WTC11 (cell line): Measurements from ENCODE around the gene DMBX1. TPM values are rescaled to one million over a fixed set of nuclear protein-coding genes. Genes with fewer than 3 reads are reported as not detected.
A peak's percentile ranks its signal among the peaks of the same experiment; 100 is the strongest.

Source experiments
- ATAC-seq: fragments of 200-7000 bp; cut with Tn5 transposase; 2 replicates; pipeline ENCODE4 v1.10.0; 2021; ENCODE audit warnings: mild to moderate bottlenecking, moderate library complexity
- CTCF ChIA-PET: fragments of 300-600 bp; sonication (Branson Sonifier 250); formaldehyde crosslinking; loops from one replicate; lab custom pipeline; 2021; ENCODE audit warnings: antibody characterized with exemption; lab: Charles Lee
- POLR2A ChIA-PET: fragments of 350-600 bp; sonication (Branson Sonifier 250); formaldehyde crosslinking; loops from one replicate; lab custom pipeline; 2021; ENCODE audit warnings: antibody characterized with exemption; lab: Charles Lee
- DNase-seq: peaks from one replicate; pipeline ENCODE4 v3.0.0; 2021; ENCODE audit warnings: low spot score
- H3K27ac Mint-ChIP-seq: 2 replicates; pipeline ENCODE4 v1.8.0; 2021; ENCODE audit warnings: mixed read lengths
- H3K27me3 Mint-ChIP-seq: 2 replicates; pipeline ENCODE4 v1.8.0; 2021; ENCODE audit warnings: low read depth, mild to moderate bottlenecking, moderate library complexity, mixed read lengths
- H3K36me3 Mint-ChIP-seq: 2 replicates; pipeline ENCODE4 v1.8.0; 2021; ENCODE audit warnings: mixed read lengths
- H3K4me1 Mint-ChIP-seq: 2 replicates; pipeline ENCODE4 v1.8.0; 2022; ENCODE audit warnings: mixed read lengths
- H3K4me3 Mint-ChIP-seq: 2 replicates; pipeline ENCODE4 v1.8.0; 2021; ENCODE audit warnings: mild to moderate bottlenecking, moderate library complexity, mixed read lengths
- H3K9me3 Mint-ChIP-seq: 2 replicates; pipeline ENCODE4 v1.8.0; 2021; ENCODE audit warnings: mixed read lengths
- CBFB ChIP-seq: sonication (generic); formaldehyde crosslinking; IDR thresholded peaks from 2 replicates; pipeline ENCODE4 v1.8.1; 2022; ENCODE audit warnings: mild to moderate bottlenecking, low read depth, missing genetic modification reagents
- ETV6 ChIP-seq: sonication (generic); formaldehyde crosslinking; IDR thresholded peaks from 2 replicates; pipeline ENCODE4 v1.8.1; 2022; ENCODE audit warnings: mild to moderate bottlenecking, missing genetic modification reagents
- FOXK1 ChIP-seq: sonication (generic); formaldehyde crosslinking; IDR thresholded peaks from 2 replicates; pipeline ENCODE4 v1.8.0; 2022; ENCODE audit warnings: mild to moderate bottlenecking, moderate library complexity, missing genetic modification reagents
- FOXP1 ChIP-seq: sonication (generic); formaldehyde crosslinking; IDR thresholded peaks from 2 replicates; pipeline ENCODE4 v1.8.0; 2022; ENCODE audit warnings: missing genetic modification reagents, mild to moderate bottlenecking, moderate library complexity, borderline replicate concordance
- GTF2I ChIP-seq: fragments of 250-450 bp; sonication (Bioruptor Pico); conservative IDR thresholded peaks from 2 replicates; pipeline ENCODE4 v1.4.0; 2021; ENCODE audit warnings: mild to moderate bottlenecking
- KAT7 ChIP-seq: sonication (generic); formaldehyde crosslinking; IDR thresholded peaks from 2 replicates; pipeline ENCODE4 v1.8.1; 2023; ENCODE audit warnings: missing genetic modification reagents, mild to moderate bottlenecking, borderline replicate concordance
- NFYB ChIP-seq: sonication (generic); formaldehyde crosslinking; conservative IDR thresholded peaks from 2 replicates; pipeline ENCODE4 v1.8.0; 2022; ENCODE audit warnings: low read depth, missing genetic modification reagents
- NR2C2 ChIP-seq: sonication (generic); formaldehyde crosslinking; IDR thresholded peaks from 2 replicates; pipeline ENCODE4 v1.8.0; 2022; ENCODE audit warnings: mild to moderate bottlenecking, missing genetic modification reagents
- PRRX2 ChIP-seq: fragments of 250-450 bp; sonication (Bioruptor Pico); IDR thresholded peaks from 2 replicates; pipeline ENCODE4 v1.8.0; 2021; ENCODE audit warnings: mild to moderate bottlenecking
- RORB ChIP-seq: fragments of 250-450 bp; sonication (Bioruptor Pico); IDR thresholded peaks from 2 replicates; pipeline ENCODE4 v1.9.0; 2021; ENCODE audit warnings: mild to moderate bottlenecking
- SOX15 ChIP-seq: fragments of 250-450 bp; sonication (Bioruptor Pico); IDR thresholded peaks from 2 replicates; pipeline ENCODE4 v1.9.0; 2021; ENCODE audit warnings: mild to moderate bottlenecking
- SP1 ChIP-seq: sonication (generic); formaldehyde crosslinking; conservative IDR thresholded peaks from 2 replicates; pipeline ENCODE4 v1.8.1; 2022; ENCODE audit warnings: missing genetic modification reagents
- TEAD1 ChIP-seq: sonication (generic); formaldehyde crosslinking; IDR thresholded peaks from 2 replicates; pipeline ENCODE4 v1.8.0; 2022; ENCODE audit warnings: mild to moderate bottlenecking, missing genetic modification reagents
- ZBTB21 ChIP-seq: sonication (generic); formaldehyde crosslinking; IDR thresholded peaks from 2 replicates; pipeline ENCODE4 v1.8.1; 2023; ENCODE audit warnings: mild to moderate bottlenecking, missing genetic modification reagents, borderline replicate concordance
- ZNF396 ChIP-seq: fragments of 250-450 bp; sonication (Bioruptor Pico); IDR thresholded peaks from 2 replicates; pipeline ENCODE4 v1.8.0; 2021; ENCODE audit warnings: mild to moderate bottlenecking, moderate library complexity, borderline replicate concordance
- ZNF423 ChIP-seq: fragments of 250-450 bp; sonication (Bioruptor Pico); IDR thresholded peaks from 2 replicates; pipeline ENCODE4 v2.1.2; 2022; ENCODE audit warnings: mild to moderate bottlenecking, moderate library complexity
- total RNA-seq: library from RNA; stranded (reverse); gene quantifications from 3 replicates; pipeline ENCODE4 v1.2.3, GENCODE V29; 2021
- TF ChIP-seq, protein P1 (sequence below): fragments of 200-600 bp; IDR thresholded peaks from 2 replicates; pipeline ENCODE4 v1.8.0; 2022; ENCODE audit warnings: antibody characterized with exemption
- TF ChIP-seq, protein P2 (sequence below): sonication (generic); formaldehyde crosslinking; IDR thresholded peaks from 2 replicates; pipeline ENCODE4 v1.8.1; 2022; ENCODE audit warnings: mild to moderate bottlenecking, moderate library complexity, missing genetic modification reagents
- TF ChIP-seq, protein P3 (sequence below): sonication (generic); formaldehyde crosslinking; IDR thresholded peaks from 2 replicates; pipeline ENCODE4 v1.8.0; 2022; ENCODE audit warnings: mild to moderate bottlenecking, missing genetic modification reagents
- TF ChIP-seq, protein P4 (sequence below): sonication (generic); formaldehyde crosslinking; conservative IDR thresholded peaks from 2 replicates; pipeline ENCODE4 v1.8.1; 2022; ENCODE audit warnings: mild to moderate bottlenecking, missing genetic modification reagents
- TF ChIP-seq, protein P5 (sequence below): sonication (generic); formaldehyde crosslinking; IDR thresholded peaks from 2 replicates; pipeline ENCODE4 v1.8.1; 2022; ENCODE audit warnings: low read depth, mild to moderate bottlenecking, moderate library complexity, missing genetic modification reagents, borderline replicate concordance
- TF ChIP-seq, protein P6 (sequence below): sonication (generic); formaldehyde crosslinking; IDR thresholded peaks from 2 replicates; pipeline ENCODE4 v1.8.1; 2023; ENCODE audit warnings: mild to moderate bottlenecking, missing genetic modification reagents
- TF ChIP-seq, protein P7 (sequence below): fragments of 250-450 bp; sonication (Bioruptor Pico); IDR thresholded peaks from 2 replicates; pipeline ENCODE4 v1.8.0; 2021; ENCODE audit warnings: mild to moderate bottlenecking

The DMBX1 gene
- total RNA-seq, 1 experiment from 2014 or later, result 3.7 TPM

DNA sequence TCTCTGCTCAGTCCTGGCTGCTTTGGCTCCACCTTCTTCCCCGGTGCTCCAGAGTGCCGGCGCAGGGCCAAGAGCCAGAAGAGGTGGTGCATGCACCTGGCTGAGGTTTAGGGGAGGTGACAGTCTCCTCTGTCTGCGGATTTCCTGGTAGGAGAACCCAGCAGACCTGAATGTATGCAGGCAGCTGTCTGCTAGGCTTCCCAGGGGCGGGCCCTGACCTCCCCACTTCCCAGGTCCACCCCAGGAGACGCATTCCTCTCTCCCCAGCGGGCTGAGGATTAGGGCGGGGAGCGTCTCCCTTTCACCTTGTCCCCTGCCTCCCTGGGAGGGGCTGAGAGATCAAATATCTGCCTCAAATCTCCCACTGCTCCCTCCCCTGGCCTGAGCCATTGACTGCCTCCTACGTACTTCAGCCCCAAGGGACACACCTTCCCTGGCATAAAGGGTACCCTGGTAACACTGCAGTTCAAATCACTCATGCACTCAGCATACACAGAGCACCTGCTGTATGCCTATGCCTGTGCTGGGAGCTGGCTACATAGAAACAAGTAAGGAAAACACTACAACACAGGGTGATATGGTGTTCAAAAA, 27.5 kb downstream of the DMBX1 start:
- Mint-ChIP-seq H3K27ac (peak overlapping the region; percentile 79; the same call in 1 of the 2 replicates), H3K36me3 (no peaks in the 10 kb centered on the region), H3K9me3 (no peaks in the 10 kb centered on the region), H3K4me3 (peak overlapping the region; percentile 49), H3K27me3 (peaks cover 52% of the 10 kb centered on the region)
- ChIA-PET POLR2A (no interaction called here), CTCF (interaction anchor here (0.8 to 4.6 kb wide), 12 partner anchors 10 to 87 kb away, joined by 3 to 58 read pairs (median 4); partner anchors contain the start of genes DMBX1 and MKNK1)
- peak; percentile 83 for ATAC-seq
- no peak for TF ChIP-seq KAT7 (CRISPR knock-in tag)
- TF ChIP-seq SP1 (CRISPR knock-in tag), result peak; percentile 71
- TF ChIP-seq, protein P1, sequence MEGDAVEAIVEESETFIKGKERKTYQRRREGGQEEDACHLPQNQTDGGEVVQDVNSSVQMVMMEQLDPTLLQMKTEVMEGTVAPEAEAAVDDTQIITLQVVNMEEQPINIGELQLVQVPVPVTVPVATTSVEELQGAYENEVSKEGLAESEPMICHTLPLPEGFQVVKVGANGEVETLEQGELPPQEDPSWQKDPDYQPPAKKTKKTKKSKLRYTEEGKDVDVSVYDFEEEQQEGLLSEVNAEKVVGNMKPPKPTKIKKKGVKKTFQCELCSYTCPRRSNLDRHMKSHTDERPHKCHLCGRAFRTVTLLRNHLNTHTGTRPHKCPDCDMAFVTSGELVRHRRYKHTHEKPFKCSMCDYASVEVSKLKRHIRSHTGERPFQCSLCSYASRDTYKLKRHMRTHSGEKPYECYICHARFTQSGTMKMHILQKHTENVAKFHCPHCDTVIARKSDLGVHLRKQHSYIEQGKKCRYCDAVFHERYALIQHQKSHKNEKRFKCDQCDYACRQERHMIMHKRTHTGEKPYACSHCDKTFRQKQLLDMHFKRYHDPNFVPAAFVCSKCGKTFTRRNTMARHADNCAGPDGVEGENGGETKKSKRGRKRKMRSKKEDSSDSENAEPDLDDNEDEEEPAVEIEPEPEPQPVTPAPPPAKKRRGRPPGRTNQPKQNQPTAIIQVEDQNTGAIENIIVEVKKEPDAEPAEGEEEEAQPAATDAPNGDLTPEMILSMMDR, result no peak
- no peak for TF ChIP-seq NR2C2 (CRISPR knock-in tag)
- TF ChIP-seq SOX15 (CRISPR knock-in tag), result no peak
- TF ChIP-seq GTF2I (CRISPR knock-in tag), result no peak
- TF ChIP-seq, protein P2, sequence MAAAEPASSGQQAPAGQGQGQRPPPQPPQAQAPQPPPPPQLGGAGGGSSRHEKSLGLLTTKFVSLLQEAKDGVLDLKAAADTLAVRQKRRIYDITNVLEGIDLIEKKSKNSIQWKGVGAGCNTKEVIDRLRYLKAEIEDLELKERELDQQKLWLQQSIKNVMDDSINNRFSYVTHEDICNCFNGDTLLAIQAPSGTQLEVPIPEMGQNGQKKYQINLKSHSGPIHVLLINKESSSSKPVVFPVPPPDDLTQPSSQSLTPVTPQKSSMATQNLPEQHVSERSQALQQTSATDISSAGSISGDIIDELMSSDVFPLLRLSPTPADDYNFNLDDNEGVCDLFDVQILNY (CRISPR knock-in tag), result no peak
- peak; percentile 96 for TF ChIP-seq ZNF423 (CRISPR knock-in tag)
- TF ChIP-seq TEAD1 (CRISPR knock-in tag), result peak; percentile 84; the same call in 1 of the 2 replicates
- TF ChIP-seq, protein P3, sequence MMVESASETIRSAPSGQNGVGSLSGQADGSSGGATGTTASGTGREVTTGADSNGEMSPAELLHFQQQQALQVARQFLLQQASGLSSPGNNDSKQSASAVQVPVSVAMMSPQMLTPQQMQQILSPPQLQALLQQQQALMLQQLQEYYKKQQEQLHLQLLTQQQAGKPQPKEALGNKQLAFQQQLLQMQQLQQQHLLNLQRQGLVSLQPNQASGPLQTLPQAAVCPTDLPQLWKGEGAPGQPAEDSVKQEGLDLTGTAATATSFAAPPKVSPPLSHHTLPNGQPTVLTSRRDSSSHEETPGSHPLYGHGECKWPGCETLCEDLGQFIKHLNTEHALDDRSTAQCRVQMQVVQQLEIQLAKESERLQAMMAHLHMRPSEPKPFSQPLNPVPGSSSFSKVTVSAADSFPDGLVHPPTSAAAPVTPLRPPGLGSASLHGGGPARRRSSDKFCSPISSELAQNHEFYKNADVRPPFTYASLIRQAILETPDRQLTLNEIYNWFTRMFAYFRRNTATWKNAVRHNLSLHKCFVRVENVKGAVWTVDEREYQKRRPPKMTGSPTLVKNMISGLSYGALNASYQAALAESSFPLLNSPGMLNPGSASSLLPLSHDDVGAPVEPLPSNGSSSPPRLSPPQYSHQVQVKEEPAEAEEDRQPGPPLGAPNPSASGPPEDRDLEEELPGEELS (CRISPR knock-in tag), result peak; percentile 43; the same call in 1 of the 2 replicates
- peak; percentile 57; the same call in 1 of the 2 replicates for TF ChIP-seq ETV6 (CRISPR knock-in tag)
- TF ChIP-seq, protein P4, sequence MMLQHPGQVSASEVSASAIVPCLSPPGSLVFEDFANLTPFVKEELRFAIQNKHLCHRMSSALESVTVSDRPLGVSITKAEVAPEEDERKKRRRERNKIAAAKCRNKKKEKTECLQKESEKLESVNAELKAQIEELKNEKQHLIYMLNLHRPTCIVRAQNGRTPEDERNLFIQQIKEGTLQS, result no peak
- TF ChIP-seq FOXP1, result peak; percentile 39; the same call in 1 of the 2 replicates
- TF ChIP-seq, all 79 proteins: peak for 6
- DNase-seq, result peak; percentile 76
- H3K4me1 Mint-ChIP-seq, result peaks cover 69% of the 10 kb centered on the region

DNA sequence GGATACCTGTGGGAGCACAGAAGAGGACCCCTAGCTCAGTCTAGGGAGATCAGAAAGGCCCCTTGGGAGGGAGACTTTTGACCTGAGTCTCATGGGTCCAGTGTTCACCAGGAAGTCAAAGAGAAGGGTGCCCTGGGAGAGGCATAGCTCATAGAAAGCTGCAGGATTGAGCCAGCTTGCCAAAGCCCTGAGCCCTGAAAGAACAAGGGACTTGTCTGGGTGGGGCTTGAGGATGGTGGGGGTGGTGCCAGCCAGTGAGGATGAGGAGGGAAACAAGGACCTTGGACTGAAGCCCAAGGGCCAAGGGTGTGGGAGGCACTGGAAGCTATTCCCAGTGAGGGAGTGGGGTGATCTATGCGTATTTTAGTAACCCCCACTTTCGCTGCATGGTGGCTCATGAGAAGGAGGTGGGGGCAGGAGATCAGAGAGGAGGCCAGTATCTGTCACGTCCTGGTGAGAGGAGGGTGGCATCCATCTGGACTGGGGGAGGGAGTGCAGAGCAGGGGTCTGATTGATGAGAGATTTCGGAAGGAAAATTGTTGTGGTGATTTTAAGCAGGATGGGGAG, 28.4 kb downstream of the DMBX1 start:
- POLR2A ChIA-PET, result interaction anchor here (0.7 kb wide), 1 partner anchor 1326 kb away, joined by 3 read pairs; no protein-coding TSS in a partner anchor
- DNase-seq (no peak), ATAC-seq (no peak)
- Mint-ChIP-seq H3K9me3 (no peaks in the 10 kb centered on the region), H3K4me1 (peaks cover 69% of the 10 kb centered on the region), H3K4me3 (no peak overlapping the region), H3K27me3 (peaks cover 53% of the 10 kb centered on the region), H3K27ac (no peak overlapping the region), H3K36me3 (no peaks in the 10 kb centered on the region)
- CTCF ChIA-PET, result interaction anchor here (1.1 to 4.6 kb wide), 8 partner anchors 9 to 86 kb away, joined by 3 to 58 read pairs (median 5); partner anchors contain the start of genes DMBX1 and MKNK1
- no peak for TF ChIP-seq ZBTB21 (CRISPR knock-in tag)
- no peak for TF ChIP-seq RORB (CRISPR knock-in tag)
- TF ChIP-seq, protein P5, sequence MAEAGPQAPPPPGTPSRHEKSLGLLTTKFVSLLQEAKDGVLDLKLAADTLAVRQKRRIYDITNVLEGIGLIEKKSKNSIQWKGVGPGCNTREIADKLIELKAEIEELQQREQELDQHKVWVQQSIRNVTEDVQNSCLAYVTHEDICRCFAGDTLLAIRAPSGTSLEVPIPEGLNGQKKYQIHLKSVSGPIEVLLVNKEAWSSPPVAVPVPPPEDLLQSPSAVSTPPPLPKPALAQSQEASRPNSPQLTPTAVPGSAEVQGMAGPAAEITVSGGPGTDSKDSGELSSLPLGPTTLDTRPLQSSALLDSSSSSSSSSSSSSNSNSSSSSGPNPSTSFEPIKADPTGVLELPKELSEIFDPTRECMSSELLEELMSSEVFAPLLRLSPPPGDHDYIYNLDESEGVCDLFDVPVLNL (CRISPR knock-in tag), result no peak
- TF ChIP-seq ZNF396 (CRISPR knock-in tag), result no peak
- no peak for TF ChIP-seq PRRX2 (CRISPR knock-in tag)
- TF ChIP-seq, protein P6, sequence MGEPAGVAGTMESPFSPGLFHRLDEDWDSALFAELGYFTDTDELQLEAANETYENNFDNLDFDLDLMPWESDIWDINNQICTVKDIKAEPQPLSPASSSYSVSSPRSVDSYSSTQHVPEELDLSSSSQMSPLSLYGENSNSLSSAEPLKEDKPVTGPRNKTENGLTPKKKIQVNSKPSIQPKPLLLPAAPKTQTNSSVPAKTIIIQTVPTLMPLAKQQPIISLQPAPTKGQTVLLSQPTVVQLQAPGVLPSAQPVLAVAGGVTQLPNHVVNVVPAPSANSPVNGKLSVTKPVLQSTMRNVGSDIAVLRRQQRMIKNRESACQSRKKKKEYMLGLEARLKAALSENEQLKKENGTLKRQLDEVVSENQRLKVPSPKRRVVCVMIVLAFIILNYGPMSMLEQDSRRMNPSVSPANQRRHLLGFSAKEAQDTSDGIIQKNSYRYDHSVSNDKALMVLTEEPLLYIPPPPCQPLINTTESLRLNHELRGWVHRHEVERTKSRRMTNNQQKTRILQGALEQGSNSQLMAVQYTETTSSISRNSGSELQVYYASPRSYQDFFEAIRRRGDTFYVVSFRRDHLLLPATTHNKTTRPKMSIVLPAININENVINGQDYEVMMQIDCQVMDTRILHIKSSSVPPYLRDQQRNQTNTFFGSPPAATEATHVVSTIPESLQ, result no peak
- TF ChIP-seq CBFB (CRISPR knock-in tag), result no peak
- TF ChIP-seq FOXK1, result no peak
- TF ChIP-seq NFYB (CRISPR knock-in tag), result no peak
- TF ChIP-seq, protein P7, sequence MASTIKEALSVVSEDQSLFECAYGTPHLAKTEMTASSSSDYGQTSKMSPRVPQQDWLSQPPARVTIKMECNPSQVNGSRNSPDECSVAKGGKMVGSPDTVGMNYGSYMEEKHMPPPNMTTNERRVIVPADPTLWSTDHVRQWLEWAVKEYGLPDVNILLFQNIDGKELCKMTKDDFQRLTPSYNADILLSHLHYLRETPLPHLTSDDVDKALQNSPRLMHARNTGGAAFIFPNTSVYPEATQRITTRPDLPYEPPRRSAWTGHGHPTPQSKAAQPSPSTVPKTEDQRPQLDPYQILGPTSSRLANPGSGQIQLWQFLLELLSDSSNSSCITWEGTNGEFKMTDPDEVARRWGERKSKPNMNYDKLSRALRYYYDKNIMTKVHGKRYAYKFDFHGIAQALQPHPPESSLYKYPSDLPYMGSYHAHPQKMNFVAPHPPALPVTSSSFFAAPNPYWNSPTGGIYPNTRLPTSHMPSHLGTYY (CRISPR knock-in tag), result no peak
- no peak for TF ChIP-seq SP1 (CRISPR knock-in tag)
